HG03064 (cell line): ENCODE data around the gene SNX8.

Source experiments
- ATAC-seq: cut with Tn5 transposase; IDR thresholded peaks from one replicate; pipeline ENCODE4 v1.9.1; 2021; ENCODE audit warnings: low read depth; ENCODE audit not compliant: unreplicated experiment

The SNX8 gene

GRCh38 chr7:2210551-2211258, 103.5 kb downstream of the SNX8 start:
- no peak for ATAC-seq

- no peak for ATAC-seq
Observed at GRCh38 chr7:2209961-2210323, 104.3 kb downstream of the SNX8 start.

- no peak for ATAC-seq
Observed at GRCh38 chr7:2209146-2209960, 104.9 kb downstream of the SNX8 start.

GRCh38 chr7:2208712-2209111, 105.5 kb downstream of the SNX8 start:
- no peak for ATAC-seq

- no peak for ATAC-seq
Observed at GRCh38 chr7:2205036-2205780, 109.0 kb downstream of the SNX8 start.

- no peak for ATAC-seq
Observed at GRCh38 chr7:2204446-2204845, 109.8 kb downstream of the SNX8 start.

- ATAC-seq = no peak
Observed at GRCh38 chr7:2203766-2204300, 110.4 kb downstream of the SNX8 start.

- no peak for ATAC-seq
Observed at GRCh38 chr7:2202901-2203765, 111.1 kb downstream of the SNX8 start.

- no peak for ATAC-seq
Observed at GRCh38 chr7:2202361-2202761, 111.9 kb downstream of the SNX8 start.
